ENCODE measurements around the gene WDR82.

Gene WDR82, protein sequence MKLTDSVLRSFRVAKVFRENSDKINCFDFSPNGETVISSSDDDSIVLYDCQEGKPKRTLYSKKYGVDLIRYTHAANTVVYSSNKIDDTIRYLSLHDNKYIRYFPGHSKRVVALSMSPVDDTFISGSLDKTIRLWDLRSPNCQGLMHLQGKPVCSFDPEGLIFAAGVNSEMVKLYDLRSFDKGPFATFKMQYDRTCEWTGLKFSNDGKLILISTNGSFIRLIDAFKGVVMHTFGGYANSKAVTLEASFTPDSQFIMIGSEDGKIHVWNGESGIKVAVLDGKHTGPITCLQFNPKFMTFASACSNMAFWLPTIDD

DNA sequence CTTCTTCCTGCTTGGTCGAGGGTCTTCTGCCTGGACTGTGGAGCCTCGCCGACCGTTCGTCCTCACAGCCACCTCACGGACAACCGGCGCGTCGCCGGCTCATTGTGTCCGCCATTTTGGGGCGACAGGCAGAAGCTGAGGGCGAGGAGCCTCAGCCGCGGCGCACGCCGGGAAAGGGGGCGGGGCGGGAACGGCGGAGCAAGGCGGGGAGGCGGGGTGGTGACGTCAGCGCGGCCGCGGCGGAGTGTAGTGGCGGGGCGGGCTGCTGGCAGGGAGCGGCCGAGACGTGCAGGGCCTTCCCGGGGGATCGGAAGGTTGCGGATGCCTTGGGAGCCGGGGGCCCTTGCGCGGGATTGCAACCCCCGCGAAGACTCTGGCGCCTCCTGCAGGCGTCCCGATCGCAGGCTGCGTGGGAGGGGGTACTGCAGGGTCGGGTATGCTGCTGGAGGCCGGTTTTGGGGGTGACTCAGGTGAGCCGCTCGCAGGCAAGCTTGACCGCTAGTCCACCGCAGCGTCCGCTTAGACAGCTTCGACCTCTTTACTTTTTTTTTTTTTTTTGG, at the start of gene WDR82:
WDR82 (minus strand) TSS at position 140 of the 560 bp plus-strand sequence. CDS start 288 bp downstream, outside the sequence.
- peak; percentile 96 to 100 (median 98) for DNase-seq

DNA sequence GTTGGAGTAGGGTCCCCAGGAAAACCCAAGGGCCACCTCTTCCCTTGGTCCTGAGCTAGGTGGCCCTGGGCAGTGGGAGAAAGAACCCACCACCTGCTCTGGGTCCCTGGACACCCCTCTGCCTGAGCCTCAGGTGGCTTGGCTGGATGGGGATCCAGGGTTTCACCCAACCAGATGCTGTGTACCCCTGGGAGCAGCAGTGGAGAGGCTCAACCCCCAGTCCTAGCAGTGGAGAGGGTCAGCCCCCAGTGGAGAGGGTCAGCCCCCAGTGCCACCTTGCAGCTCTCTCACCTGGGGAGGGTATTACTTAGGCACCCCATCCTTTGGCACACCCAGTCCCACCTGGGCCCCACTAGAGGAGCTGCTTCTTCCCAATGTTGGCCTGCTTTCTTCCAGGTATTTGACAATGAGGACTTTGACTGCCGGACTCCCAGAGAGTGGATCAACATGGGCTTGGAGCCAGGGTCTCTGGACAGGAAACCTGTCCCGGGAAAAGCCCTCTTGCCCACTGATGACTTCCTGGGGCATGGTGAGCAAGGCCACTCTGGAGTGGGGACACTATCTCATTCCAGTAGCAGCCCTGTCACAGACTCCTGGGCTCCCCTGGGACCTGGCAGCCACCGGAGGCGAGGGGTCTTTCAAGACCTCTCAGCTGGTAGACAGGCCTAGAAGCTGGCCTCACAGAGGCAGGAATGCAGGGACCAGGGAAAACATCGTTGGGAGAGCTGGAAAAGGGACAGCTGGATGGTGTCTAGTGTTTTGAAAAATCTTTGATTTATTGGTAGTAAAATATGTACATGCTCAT, 49.2 kb upstream of the WDR82 start:
- no peak for DNase-seq

DNA sequence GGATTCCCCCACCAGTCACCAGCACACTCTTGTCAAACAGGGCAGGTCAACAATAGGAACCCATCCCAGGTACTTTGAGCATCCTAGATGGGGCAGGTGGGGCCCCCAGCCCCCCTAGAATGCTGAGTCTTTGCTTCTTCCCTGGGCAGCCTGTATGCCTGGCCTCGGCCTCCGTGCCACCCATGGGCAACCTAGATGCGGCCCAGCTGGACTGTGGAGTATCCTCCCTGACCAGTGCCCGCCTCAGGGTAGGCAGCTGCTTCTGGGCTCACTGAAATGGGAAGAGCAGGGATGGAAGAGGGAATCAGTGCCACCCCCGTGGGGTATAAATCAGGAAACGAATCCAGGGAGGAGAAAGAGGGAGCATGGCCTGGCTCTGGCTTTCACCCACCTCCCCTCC, 48.5 kb upstream of the WDR82 start:
- no peak for DNase-seq

DNA sequence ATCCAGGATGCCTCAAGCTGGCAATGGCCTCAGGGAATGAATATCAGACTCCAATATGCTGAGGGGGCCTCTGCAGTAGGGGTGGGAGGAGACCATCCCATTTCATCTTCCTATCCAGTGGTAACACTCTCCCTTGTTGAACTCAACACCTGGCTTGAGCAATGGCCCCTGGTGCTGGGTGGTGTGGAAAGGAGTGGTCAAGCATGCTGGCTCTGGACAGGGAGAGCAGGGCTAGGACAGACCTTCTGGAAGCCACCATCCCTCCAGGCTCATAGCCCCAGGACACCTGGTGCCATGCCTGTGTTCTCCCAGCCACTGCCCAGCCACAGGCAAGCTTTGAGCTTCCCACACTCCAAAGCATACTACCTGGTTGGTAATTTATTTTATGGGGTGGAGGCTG, 47.2 kb upstream of the WDR82 start:
- no peak for DNase-seq

DNA sequence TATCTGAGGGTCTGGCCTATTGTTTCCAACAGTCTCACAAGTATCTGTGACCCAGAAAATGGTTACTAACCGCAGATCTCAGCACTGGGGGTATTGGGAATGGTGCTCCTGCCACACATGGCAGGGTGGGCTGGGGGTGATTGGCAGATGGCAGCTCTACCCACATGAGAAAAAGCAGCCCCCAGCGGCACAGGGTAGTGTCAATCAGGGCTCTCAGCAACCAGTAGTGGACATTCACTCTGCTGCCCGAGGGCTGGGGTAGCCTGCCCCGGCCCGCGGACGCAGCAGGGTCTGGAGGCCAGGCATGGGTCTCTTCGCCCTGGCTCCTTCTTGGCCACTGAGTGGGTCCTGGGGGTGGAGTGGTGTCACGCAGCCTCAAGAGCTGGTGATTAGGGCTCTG, 46.2 kb upstream of the WDR82 start:
- DNase-seq: no peak

DNA sequence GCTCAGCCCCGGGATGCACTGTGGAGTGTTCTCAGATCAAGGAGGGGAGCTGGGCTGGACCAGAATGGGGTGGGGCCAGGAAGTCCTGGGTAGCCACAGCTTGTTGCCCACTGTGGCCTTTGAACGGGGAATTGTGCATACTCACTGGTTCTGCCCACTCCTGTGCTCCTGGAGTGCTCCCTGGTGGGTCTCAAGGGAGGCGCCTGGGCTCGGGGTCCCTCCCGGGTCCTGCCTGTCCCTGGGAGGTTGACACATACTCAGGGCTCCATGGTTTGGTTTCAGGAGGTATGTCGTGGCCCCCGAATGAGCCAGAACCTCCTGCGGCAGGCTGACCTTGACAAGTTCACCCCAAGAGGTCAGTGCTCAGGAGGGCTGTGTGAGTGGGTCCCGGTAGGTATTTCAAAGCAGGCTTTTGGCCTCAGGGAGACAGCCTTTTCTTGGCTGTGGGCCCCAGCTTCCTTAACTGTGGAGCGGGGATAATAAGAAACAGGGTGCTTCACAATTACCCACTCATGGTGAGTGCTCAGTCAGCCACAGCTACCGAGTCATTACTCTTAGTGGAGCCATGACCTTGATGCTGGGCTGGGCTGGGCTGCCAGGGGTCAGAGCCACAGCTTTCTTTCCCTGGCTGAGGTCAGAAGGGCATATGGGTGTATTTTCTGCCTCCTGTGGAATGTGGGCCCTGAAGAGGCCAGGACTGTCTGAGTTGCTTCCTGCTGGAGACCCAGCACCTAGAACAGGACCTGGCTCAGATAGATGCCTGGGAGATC, 45.3 kb upstream of the WDR82 start:
- DNase-seq: no peak

DNA sequence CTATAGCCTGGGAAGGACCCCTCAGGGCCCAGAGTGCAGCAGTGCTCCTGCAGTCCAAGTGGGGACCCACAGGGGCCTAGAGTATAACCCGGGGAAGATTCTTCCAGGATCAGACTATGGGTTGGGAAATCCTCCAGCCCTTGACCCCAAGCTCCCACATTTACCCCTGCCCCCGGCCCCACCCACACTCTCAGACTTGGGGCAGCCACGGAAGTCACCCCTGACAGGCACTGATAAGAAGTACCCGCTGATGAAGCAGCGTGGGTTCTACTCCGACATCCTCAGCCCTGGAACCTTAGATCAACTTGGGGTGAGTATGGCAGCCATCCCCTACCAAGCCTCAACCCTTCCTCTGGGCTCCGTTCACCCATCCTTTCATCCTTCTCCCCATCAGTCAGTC, 44.0 kb upstream of the WDR82 start:
- DNase-seq: no peak

DNA sequence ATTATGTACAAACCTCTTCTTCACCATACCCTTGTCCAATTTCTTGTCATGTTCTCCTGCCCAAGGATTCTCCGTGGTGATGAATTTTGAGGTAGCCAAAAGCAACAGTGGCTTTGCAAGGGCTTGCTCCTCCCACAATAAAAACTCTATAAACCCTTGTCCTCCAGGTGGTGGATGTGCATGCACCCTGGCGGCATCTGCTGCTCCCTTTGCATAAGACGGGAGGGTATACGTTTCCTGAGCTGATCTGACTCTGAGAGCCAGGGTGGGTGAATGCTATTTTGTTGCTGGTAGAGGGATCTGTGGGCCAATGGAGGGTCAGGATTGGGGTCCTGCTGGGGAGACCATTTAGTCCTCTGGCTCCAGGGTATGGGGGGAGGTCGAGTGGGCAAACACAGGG, 43.0 kb upstream of the WDR82 start:
- DNase-seq: no peak

DNA sequence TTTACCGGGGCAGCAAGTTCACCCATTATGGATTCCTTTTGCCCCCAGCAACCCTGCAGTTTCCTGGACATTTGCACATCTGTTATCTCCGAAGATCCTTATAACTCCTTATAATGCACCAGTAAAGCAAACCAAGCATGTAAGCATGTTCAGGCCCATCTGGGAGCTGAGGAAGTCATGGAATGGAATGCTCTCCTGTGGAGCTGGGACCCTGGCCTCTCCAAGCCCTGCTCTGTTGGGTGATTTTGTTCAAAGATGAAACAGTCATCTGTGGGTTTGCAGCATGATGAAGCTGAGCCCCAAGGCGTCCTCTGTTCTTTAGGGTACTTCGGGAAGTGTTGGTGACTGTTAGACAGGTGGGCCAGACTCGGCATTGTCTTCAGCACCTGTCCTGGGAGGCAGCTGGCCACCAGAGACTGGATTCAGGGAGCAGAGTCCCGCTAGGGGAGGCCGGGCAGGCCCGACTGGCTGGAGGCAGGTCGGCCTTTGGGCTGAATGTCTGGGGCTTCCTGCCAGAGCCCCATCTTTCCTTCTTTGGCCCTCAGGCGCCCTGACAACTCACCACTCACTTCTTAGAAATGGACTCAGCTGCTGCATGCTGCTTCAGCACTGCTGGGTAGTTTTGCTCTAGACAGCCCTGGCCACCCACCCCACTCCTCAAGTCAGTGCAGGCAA, 41.6 kb upstream of the WDR82 start:
- DNase-seq: no peak

DNA sequence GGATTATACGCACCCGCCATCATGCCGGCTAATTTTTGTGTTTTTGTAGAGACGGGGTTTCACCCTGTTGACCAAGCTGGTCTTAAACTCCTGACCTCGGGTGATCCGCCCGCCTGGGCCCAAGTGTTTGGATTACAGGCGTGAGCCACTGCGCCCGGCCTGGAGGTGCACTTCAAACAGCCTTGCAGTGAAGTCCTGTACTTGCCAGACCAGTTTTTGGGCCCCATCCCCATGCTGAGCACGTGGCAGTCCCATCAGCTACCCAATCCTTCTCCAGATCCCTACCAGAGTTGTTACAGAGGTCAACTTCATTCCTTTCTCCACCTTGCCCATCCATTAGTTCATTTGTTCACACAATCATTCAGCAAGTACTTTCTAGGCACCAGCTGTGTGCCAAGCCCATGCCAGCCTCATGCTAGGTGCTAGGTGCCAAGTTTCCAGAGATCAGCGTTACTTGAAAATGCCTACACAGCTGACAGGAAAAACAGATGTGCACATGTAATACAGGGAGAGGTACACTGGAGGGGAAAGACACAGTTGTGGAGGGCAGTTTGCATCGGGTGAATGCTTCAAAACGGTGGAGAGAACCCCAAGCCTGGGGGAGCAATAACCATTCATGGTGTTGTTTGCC, 39.9 kb upstream of the WDR82 start:
- DNase-seq: no peak

DNA sequence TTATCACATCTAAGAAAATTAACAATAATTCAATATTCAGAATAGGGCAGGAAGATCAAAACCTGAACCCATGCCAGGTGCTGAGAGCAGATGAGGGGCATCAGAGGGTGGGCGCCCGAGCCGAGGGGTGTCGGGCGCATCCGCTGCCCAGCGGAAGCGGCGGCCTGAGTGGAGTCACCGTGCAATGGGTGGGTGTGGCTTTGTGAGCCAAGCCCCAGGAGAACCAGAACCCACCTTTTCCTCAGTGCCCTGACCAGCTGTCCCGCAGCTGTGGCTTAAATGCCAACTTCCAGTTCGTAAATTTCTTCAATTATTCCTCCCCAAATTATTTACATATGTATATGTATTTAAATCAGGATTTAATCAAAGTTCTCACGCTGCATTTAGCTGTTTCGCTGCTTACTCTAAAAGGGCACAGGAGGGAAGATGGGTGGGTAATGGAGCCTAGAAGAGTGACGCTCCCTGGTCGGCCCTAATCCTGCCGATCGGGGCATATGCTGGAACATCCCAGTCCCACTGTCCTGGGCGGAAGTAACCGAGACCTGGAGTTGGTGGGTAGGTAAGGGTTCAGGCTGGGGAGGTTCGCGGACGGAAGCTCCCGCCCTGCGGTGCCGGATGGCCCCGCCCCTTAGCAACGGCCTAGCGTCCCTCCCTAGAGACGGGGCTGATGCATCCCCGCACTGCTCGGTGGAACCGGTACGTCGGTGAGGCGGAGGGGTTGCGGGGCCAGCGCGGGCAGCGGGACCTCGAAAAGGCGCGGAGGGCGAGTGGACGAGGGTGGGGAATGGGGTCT, 39.0 kb upstream of the WDR82 start:
- DNase-seq: peak in 2 of 3 donors; percentile 35 to 49

DNA sequence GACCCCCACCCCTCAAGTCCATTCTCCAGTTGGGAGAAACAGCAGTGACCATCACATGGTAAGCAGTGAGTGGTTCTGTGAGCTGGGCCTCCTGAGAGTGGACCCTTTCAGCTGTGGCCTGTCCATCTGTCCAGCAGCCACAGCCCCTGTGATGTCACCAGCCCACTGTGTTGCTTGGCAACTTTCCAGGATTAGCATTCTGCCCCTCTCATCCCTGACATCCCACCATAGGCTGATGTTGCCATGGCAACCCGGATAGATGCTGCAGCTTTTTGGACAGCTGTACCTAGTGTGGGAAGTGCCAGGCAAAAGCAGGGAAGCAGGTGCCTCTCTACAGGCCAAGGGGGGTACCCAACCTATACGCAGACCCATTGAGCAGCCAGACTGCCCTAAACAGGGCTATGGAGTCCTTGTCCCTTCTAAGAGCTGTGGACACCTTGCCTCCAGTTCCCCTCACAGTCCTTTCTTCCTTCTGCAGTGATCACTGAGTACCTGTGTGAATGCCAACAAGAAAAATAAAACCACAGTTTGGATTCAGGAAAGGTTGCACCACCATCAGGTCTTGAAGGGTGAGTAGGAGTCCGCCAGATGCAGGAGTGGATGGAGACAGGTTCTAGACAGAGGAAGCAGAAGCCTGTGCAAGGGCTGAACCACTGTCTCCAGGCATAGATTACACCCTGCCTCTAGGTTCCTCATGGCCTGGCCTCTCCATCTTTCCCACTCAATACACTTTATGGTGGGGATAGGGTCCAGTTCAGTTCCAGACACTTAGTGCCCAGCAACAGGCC, 37.7 kb upstream of the WDR82 start, which contains the start of gene DNAH1:
DNAH1 (plus strand) TSS at position 343 of the 788 bp plus-strand sequence. CDS start 6,124 bp downstream, outside the sequence.
- DNase-seq: no peak

DNA sequence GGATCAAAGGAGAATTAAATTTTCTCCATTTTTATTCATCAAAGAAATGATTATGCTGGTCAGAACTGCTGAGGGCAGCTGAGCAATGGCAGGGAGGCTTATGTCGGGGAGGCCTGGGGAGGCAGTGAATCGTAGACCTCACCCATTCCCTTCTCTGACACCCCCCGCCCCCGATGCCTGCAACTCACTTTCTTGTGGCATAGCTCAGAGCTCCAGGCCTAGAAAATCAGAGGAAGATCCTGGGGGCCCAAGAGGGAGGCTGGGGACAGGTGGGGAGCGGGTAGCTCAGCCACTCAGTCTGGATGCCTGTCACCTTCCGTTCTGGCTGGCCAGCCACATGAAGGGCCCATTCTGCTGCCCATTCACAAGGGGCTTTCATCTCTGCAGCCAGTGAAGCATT, 36.6 kb upstream of the WDR82 start:
- no peak for DNase-seq

DNA sequence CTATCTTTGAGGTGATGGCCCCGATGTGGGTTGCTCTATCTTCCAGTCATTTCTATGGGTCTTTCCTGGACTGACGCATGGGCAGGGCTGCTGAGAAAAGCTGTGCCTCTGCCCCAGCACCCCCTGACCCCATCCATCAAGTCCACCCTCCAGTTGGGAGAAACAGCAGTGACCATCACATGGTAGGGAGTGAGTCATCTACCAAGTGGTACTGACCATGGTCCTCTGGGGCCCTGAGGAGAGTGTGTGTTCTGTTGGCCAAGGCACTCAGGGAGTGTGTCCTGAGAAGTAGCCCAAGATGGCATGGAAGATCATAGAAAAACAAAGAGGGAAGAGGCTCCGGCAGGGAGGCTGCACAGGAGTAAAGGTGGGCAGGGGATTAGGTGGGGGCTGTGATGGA, 36.0 kb upstream of the WDR82 start:
- peak; percentile 47 to 61 (median 48) for DNase-seq

DNA sequence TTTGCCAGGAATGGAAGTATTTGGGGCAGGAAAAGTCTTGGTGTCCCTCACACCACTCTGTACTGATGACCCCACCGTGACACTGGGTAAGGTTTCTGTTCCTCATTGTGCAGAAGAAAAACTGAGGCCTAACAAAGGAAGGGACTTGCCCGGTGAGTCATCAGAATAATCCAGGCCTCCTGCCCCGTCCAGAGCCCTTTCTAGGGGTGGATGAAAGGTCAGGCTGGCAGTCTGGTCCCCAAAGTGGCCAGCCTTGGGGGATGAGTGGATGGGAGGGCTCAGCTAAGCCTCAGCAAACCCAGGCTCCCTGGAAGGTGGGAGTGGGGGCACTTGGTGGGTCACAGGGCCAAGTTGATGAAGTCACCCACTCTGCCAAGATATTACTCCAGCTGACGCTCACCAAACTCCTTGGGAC, 35.3 kb upstream of the WDR82 start:
- DNase-seq: peak; percentile 91 to 94 (median 93)

DNA sequence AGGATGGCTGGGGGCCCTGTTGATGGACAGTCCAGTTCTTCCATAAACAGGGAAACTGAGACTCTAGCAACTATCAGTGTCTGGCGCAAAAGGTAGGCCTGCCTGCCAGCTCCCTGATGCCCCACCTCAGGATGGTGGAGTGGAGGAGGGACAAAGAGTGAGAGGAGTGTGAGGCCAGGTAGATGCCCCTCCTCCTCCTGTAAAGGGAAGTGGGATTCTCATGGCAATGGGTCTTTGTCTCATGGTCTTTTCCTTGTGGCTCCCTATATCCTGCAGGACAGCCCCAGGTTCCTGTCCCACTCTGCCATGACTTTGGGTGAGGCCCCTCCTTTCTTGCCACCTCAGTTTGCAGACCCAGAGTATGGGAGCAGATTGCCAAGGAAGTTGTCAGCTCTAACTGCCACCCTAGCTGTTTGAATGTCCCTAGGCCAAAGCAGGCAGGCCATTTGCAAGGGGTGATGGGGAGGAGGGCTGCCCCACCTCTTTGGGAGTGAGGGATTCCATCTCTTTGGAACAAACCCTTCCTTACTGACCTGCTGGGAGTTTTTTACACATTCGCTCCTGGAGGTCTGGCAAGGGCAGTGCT, 34.8 kb upstream of the WDR82 start:
- no peak for DNase-seq

DNA sequence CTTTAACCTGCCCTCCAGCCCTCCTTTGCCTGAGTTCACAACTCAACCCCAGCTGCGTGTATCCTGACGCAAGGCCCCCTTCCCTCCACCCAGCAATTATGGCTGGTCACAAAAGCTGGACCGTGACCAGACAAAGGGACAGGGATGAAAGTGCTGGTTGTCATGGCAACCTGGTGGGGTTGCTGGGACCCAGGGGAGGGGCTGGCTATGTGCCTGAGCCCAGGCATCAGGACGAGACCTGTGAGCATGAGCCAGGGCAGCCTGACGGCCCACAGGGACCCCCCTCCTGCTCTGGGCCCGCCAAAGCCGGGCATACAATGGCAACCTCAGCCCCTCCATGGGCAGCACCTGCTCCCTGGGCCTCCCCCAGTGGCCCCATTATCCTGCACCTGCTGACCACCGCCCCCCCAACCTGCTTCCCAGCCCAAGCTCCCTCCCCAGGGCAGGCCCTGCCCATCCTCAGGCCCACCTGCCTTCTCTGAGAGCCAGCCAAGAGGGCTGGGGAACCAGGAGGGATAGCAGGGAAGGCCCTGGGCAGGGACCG, 33.2 kb upstream of the WDR82 start:
- DNase-seq: no peak

DNA sequence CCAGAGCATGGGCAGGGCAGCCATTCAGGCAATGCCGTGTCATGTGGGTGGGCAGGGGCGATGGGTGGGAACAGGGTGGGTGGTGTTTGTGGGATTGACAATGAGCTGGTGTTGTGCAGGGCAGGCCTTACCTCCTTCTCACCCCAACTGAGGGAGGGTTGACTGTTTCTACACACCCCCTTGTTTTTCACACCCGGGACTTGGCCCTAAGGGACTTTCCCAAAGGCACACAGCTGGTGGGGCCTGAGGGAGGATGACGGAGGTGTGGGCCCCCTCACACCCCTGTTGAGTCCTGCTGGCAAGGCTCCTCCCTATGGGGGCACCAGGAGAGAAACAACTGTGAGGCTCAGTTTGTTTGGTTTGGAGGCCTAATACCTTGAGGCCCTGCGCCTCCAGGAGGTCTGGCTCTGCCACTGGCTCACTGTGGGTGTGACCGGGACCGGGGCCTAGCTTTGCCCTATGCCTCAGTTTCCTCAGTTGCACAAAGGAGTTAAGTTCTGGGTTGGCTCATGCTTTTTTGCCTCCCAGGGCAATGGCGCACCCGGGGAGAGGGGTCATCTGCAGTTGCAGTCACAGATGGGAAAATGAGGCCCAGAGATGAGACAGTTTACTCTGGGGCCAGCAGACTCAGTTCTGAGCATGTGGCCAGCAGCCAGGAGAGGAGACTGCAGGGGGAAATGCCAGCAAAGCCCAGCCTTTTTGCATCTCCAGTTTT, 32.6 kb upstream of the WDR82 start:
- no peak for DNase-seq

DNA sequence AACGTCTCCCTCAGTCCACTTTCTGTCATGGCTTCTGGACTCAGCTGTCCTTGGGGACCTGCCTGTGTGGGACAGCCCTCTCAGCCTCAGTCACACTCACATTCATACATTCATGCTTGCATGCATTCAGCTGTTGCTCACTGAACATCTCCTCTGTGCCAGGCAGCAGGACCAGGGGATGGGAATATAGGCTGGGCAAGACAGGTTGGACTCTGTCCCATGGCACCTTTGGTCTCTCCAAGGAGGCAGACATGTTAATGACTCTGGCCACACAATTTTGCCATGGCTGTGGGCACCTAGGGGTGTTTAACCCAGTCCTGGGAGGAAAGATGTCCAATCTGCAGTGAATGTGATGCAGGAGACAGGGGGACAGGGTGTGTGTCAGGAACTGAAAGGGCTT, 29.9 kb upstream of the WDR82 start:
- DNase-seq: no peak
